H1 (cell line): ENCODE data around the gene ABHD4. TPM values are rescaled to one million over a fixed set of nuclear protein-coding genes. Genes with fewer than 3 reads are reported as not detected.

Source experiments
- CTCF ChIA-PET: fragments of 300-600 bp; sonication (Branson Sonifier 250); formaldehyde crosslinking; loops from one replicate; lab custom pipeline; 2021; ENCODE audit not compliant: partially characterized antibody; lab: Charles Lee
- POLR2A ChIA-PET: fragments of 300-600 bp; sonication (Branson Sonifier 250); formaldehyde crosslinking; loops from one replicate; lab custom pipeline; 2021; ENCODE audit warnings: inconsistent platforms; ENCODE audit not compliant: partially characterized antibody; lab: Charles Lee
- DNase-seq, 2 experiments: peaks; one replicate each; pipeline versions ENCODE4 v3.0.0 to v3.0.0-alpha.2; 2010 to 2022; ENCODE audit warnings: low spot score in 2 of 2, low read depth in 1 of 2, mixed read lengths in 1 of 2
- FAIRE-seq: peaks from 2 replicates; lab custom pipeline; 2011; peaks lifted over from hg19 to GRCh38; lab: Jason Lieb, UNC
- H2AFZ ChIP-seq: 2 replicates; pipeline ENCODE4 v1.8.1; 2012; ENCODE audit warnings: low read length, inconsistent platforms
- H2AK5ac ChIP-seq: 2 replicates; pipeline ENCODE4 v1.6.1; 2013; ENCODE audit warnings: low read depth, low read length
- H2BK120ac ChIP-seq: replicated peaks from 2 replicates; pipeline ENCODE3; 2013; ENCODE audit warnings: low read depth, low read length, inconsistent platforms
- H2BK12ac ChIP-seq: 2 replicates; pipeline ENCODE4 v1.6.1; 2013; ENCODE audit warnings: low read depth, low read length
- H2BK15ac ChIP-seq: 2 replicates; pipeline ENCODE4 v1.6.1; 2013; ENCODE audit warnings: low read length
- H2BK20ac ChIP-seq: 2 replicates; pipeline ENCODE4 v1.6.1; 2013; ENCODE audit warnings: low read length
- H2BK5ac ChIP-seq: 2 replicates; pipeline ENCODE4 v1.6.1; 2013; ENCODE audit warnings: low read depth, low read length
- H3K14ac ChIP-seq: 2 replicates; pipeline ENCODE4 v1.6.1; 2013; ENCODE audit warnings: inconsistent platforms; ENCODE audit not compliant: insufficient read length
- H3K18ac ChIP-seq: 2 replicates; pipeline ENCODE4 v1.6.1; 2013; ENCODE audit warnings: low read length; ENCODE audit errors: extremely low read depth
- H3K23ac ChIP-seq: 2 replicates; pipeline ENCODE4 v1.6.1; 2013; ENCODE audit warnings: inconsistent platforms; ENCODE audit not compliant: insufficient read length
- H3K23me2 ChIP-seq: 2 replicates; pipeline ENCODE4 v1.6.1; 2013; ENCODE audit warnings: low read depth, low read length
- H3K27ac ChIP-seq: 2 replicates; pipeline ENCODE4 v1.6.1; 2011; ENCODE audit warnings: low read depth, low read length, inconsistent platforms
- H3K27me3 ChIP-seq, 4 experiments: replicated peaks in 1 of 4; 1 replicate in 1 of 4; 2 replicates in 3 of 4; pipeline versions ENCODE4 v1.6.1 to v1.8.1; 2011 to 2013; ENCODE audit warnings: low read length in 3 of 4, mild to moderate bottlenecking in 3 of 4, inconsistent platforms in 2 of 4, mixed read lengths in 2 of 4, moderate library complexity in 1 of 4; ENCODE audit not compliant: control insufficient read depth in 3 of 4, insufficient read depth in 3 of 4; ENCODE audit errors: extremely low read depth in 1 of 4
- H3K36me3 ChIP-seq, 4 experiments: 2 replicates each; pipeline versions ENCODE4 v1.6.1 to v1.8.1; 2011 to 2013; ENCODE audit warnings: mild to moderate bottlenecking in 4 of 4, low read length in 3 of 4, moderate library complexity in 2 of 4, control low read depth in 1 of 4, inconsistent platforms in 1 of 4; ENCODE audit not compliant: insufficient read depth in 4 of 4, control insufficient read depth in 2 of 4
- H3K4ac ChIP-seq: replicated peaks from 2 replicates; pipeline ENCODE3; 2013; ENCODE audit warnings: low read length, low read depth, mixed read lengths, inconsistent platforms; ENCODE audit not compliant: insufficient read length
- H3K4me1 ChIP-seq, 4 experiments: replicated peaks in 1 of 4; 1 replicate in 1 of 4; 2 replicates in 3 of 4; pipeline versions ENCODE4 v1.6.1 to v1.8.1; 2011 to 2013; ENCODE audit warnings: low read length in 3 of 4, inconsistent platforms in 2 of 4, mixed read lengths in 1 of 4; ENCODE audit not compliant: insufficient read depth in 4 of 4, control insufficient read depth in 3 of 4
- H3K4me2 ChIP-seq, 2 experiments: 2 replicates each; pipeline versions ENCODE4 v1.6.1 to v1.8.1; 2011 to 2013; ENCODE audit warnings: low read depth in 2 of 2, low read length in 2 of 2, control low read depth in 1 of 2, inconsistent platforms in 1 of 2, mild to moderate bottlenecking in 1 of 2; ENCODE audit not compliant: insufficient read depth in 1 of 2
- H3K4me3 ChIP-seq, 4 experiments: fragments of 200-600, 300-600 bp in 1 of 4; sonication (generic), shearing (Covaris generic), sonication (Bioruptor Twin) in 1 of 4; 2 replicates each; pipeline versions ENCODE4 v1.5.1 to v1.8.1; 2011 to 2016; ENCODE audit warnings: low read length in 4 of 4, low read depth in 3 of 4, control low read depth in 2 of 4, inconsistent platforms in 2 of 4, mild to moderate bottlenecking in 2 of 4, mixed read lengths in 1 of 4, moderate library complexity in 1 of 4; ENCODE audit not compliant: insufficient read depth in 2 of 4; ENCODE audit errors: extremely low read depth in 1 of 4
- H3K56ac ChIP-seq: replicated peaks from 2 replicates; pipeline ENCODE3; 2013; ENCODE audit warnings: low read depth, mild to moderate bottlenecking, mixed read lengths, low read length, inconsistent platforms; ENCODE audit not compliant: insufficient read length
- H3K79me1 ChIP-seq: 2 replicates; pipeline ENCODE4 v1.6.1; 2013; ENCODE audit warnings: low read depth, low read length, control low read depth
- H3K79me2 ChIP-seq, 2 experiments: 2 replicates each; pipeline versions ENCODE4 v1.6.1 to v1.8.1; 2012 to 2013; ENCODE audit warnings: low read length in 2 of 2, mild to moderate bottlenecking in 2 of 2, inconsistent platforms in 1 of 2; ENCODE audit not compliant: insufficient read depth in 2 of 2, control insufficient read depth in 1 of 2
- H3K9ac ChIP-seq, 4 experiments: replicated peaks in 1 of 4; 1 replicate in 1 of 4; 2 replicates in 3 of 4; pipeline versions ENCODE4 v1.6.1 to v1.8.1; 2011 to 2013; ENCODE audit warnings: low read depth in 3 of 4, low read length in 3 of 4, control low read depth in 2 of 4, mild to moderate bottlenecking in 2 of 4, moderate library complexity in 2 of 4, inconsistent platforms in 1 of 4; ENCODE audit errors: extremely low read depth in 1 of 4
- H3K9me3 ChIP-seq, 2 experiments: 2 replicates each; pipeline versions ENCODE4 v1.6.1 to v1.8.1; 2012 to 2013; ENCODE audit warnings: mild to moderate bottlenecking in 2 of 2, moderate library complexity in 2 of 2, control low read depth in 1 of 2, inconsistent platforms in 1 of 2, low read depth in 1 of 2, low read length in 1 of 2, mixed read lengths in 1 of 2; ENCODE audit not compliant: insufficient read depth in 2 of 2
- H4K20me1 ChIP-seq, 2 experiments: replicated peaks in 1 of 2; 2 replicates each; pipeline versions ENCODE3 to v1.8.1; 2011 to 2013; ENCODE audit warnings: inconsistent platforms in 2 of 2, low read length in 2 of 2, mild to moderate bottlenecking in 1 of 2; ENCODE audit not compliant: insufficient read depth in 2 of 2, control insufficient read depth in 1 of 2
- H4K5ac ChIP-seq: 2 replicates; pipeline ENCODE4 v1.6.1; 2013; ENCODE audit warnings: low read length, low read depth, mixed read lengths, inconsistent platforms; ENCODE audit not compliant: insufficient read length
- H4K8ac ChIP-seq: 2 replicates; pipeline ENCODE4 v1.8.0; 2013; ENCODE audit warnings: mild to moderate bottlenecking, moderate library complexity, low read length, inconsistent platforms; ENCODE audit not compliant: insufficient read depth; ENCODE audit errors: extremely low read depth
- H4K91ac ChIP-seq: replicated peaks from 2 replicates; pipeline ENCODE3; 2013; ENCODE audit warnings: low read length, mixed read lengths, inconsistent platforms; ENCODE audit not compliant: insufficient read length
- ASH2L ChIP-seq: fragments of 200-600, 300-600 bp; sonication (generic); IDR thresholded peaks from one replicate; pipeline ENCODE4 v1.7.1; 2017; ENCODE audit warnings: low read length
- CBX5 ChIP-seq: fragments of 300-800, 300-1000 bp; sonication (generic); IDR thresholded peaks from 2 replicates; pipeline ENCODE4 v1.7.1; 2016; ENCODE audit warnings: antibody characterized with exemption, low read length, low read depth
- CREB1 ChIP-seq: IDR thresholded peaks from 2 replicates; pipeline ENCODE4 v1.6.1; 2012; ENCODE audit warnings: inconsistent platforms
- EP300 ChIP-seq, 2 experiments: IDR thresholded peaks; 1 replicate in 1 of 2; 2 replicates in 1 of 2; pipeline ENCODE4 v1.6.1; 2011 to 2012; ENCODE audit warnings: low read depth in 2 of 2, low read length in 2 of 2, mild to moderate bottlenecking in 2 of 2, borderline replicate concordance in 1 of 2, inconsistent platforms in 1 of 2, moderate library complexity in 1 of 2
- KDM5A ChIP-seq: fragments of 200-600 bp; IDR thresholded peaks from 2 replicates; pipeline ENCODE4 v1.7.1; 2012; ENCODE audit warnings: mild to moderate bottlenecking, low read length, inconsistent platforms, mixed read lengths
- MAFK ChIP-seq: IDR thresholded peaks from 2 replicates; pipeline ENCODE4 v1.6.1; 2012; ENCODE audit warnings: low read depth, mild to moderate bottlenecking, improper control_type of control experiment, low read length
- POLR2AphosphoS5 ChIP-seq: IDR thresholded peaks from 2 replicates; pipeline ENCODE4 v1.6.1; 2011; ENCODE audit warnings: low read depth, low read length
- SRF ChIP-seq: IDR thresholded peaks from 2 replicates; pipeline ENCODE4 v1.6.1; 2011; ENCODE audit warnings: mild to moderate bottlenecking, low read depth, low read length, moderate library complexity
- ZNF274 ChIP-seq: IDR thresholded peaks from 2 replicates; pipeline ENCODE4 v1.7.0; 2012; ENCODE audit warnings: low read length, borderline replicate concordance; ENCODE audit errors: extremely low read depth
- WGBS, 2 experiments: shearing (Covaris generic) in 1 of 2; methylation state at CpG; one replicate each; pipeline versions ENCODE4 v1.1.6 to v1.1.7; 2013 to 2015; ENCODE audit warnings: low lambda C conversion rate in 2 of 2, mixed read lengths in 2 of 2, inconsistent platforms in 1 of 2, low coverage in 1 of 2, missing lambda C conversion rate in 1 of 2; ENCODE audit not compliant: insufficient replicate concordance in 2 of 2, insufficient coverage in 1 of 2, insufficient read length in 1 of 2; ENCODE audit errors: extremely low coverage in 1 of 2, missing lambda C conversion rate in 1 of 2; 5-methylcytosine and 5-hydroxymethylcytosine counted together
- polyA plus RNA-seq, 7 experiments: library from polyadenylated mRNA; depleted of rRNA in 3 of 7; stranded (reverse) in 5 of 7; unstranded in 2 of 7; fragments of >200 nt in 5 of 7; fragments of 200-250 nt in 2 of 7; gene quantifications; 1 replicate in 5 of 7; 2 replicates in 1 of 7; 4 replicates in 1 of 7; pipeline versions ENCODE4 v1.2.1 to v1.2.3, GENCODE V29; 2011 to 2013; ENCODE audit warnings: missing spikeins in 2 of 7, mixed read lengths in 2 of 7
- total RNA-seq: library from RNA; stranded (reverse); fragmentation: NEBNext Ultra II Directional; extraction: Animal tissue kit (Norgen Biotek cat#: 25700); gene quantifications from 2 replicates; pipeline ENCODE4 v1.2.1, GENCODE V29; 2021

The ABHD4 gene
- total and polyA plus RNA-seq, 2 of the 8 experiments (the other 6 are each of a cell fraction or from before 2014, with no cell fraction given), result 32.4 to 42.9 TPM

- DNase-seq (no peak), FAIRE-seq (no peak)
- WGBS, 2 experiments, result 95% methylated on average over 1 of the region's 1 CpG; no CpG with 5 or more reads in 1 of the 2 experiments
- H4K8ac ChIP-seq, result no peak overlapping the region
- no peaks in the 10 kb centered on the region for H3K23me2 ChIP-seq
- no peak overlapping the region for H2BK12ac ChIP-seq
- no peaks in the 10 kb centered on the region for H3K9me3 ChIP-seq
- no peak overlapping the region for H2BK120ac ChIP-seq
- no peak overlapping the region for H4K91ac ChIP-seq
- no peak overlapping the region for H3K9ac ChIP-seq
- H3K56ac ChIP-seq, result no peak overlapping the region
- H3K79me1 ChIP-seq, result no peaks in the 10 kb centered on the region
- ChIA-PET POLR2A (interaction anchor here (0.9 to 1.2 kb wide), 2 partner anchors 25 to 80 kb away, joined by 4 read pairs; partner anchors contain the start of gene ABHD4), CTCF (interaction anchor here (0.7 to 5.8 kb wide), 14 partner anchors 12 to 250 kb away, joined by 3 to 78 read pairs (median 12); partner anchors contain the start of genes ABHD4 and OR6J1)
- H3K14ac ChIP-seq, result no peak overlapping the region
- no peak overlapping the region for H3K18ac ChIP-seq
- no peak overlapping the region for H2BK15ac ChIP-seq
- H3K4me1 ChIP-seq, result peaks cover 0 to 5% (median 1%) of the 10 kb centered on the region in 4 experiments; a peak in 3 of 7 replicates
- peaks cover 9 to 29% (median 17%) of the 10 kb centered on the region in 4 experiments; a peak in 7 of 8 replicates for H3K36me3 ChIP-seq
- no peaks in the 10 kb centered on the region for H4K20me1 ChIP-seq
- no peak overlapping the region for H3K23ac ChIP-seq
- no peak overlapping the region for H2AFZ ChIP-seq
- no peak overlapping the region for H4K5ac ChIP-seq
- H3K27ac ChIP-seq, result no peak overlapping the region
- no peak overlapping the region for H3K4ac ChIP-seq
- no peak overlapping the region for H2AK5ac ChIP-seq
- H3K4me2 ChIP-seq, result no peak overlapping the region
- H2BK20ac ChIP-seq, result no peak overlapping the region
- H3K27me3 ChIP-seq, result no peaks in the 10 kb centered on the region
- no peak overlapping the region for H3K4me3 ChIP-seq
- no peak overlapping the region for H2BK5ac ChIP-seq
- H3K79me2 ChIP-seq, result peaks cover 0 to 30% of the 10 kb centered on the region in 2 experiments; a peak in 2 of 4 replicates
- TF ChIP-seq CBX5 (no peak), SRF (no peak), ZNF274 (no peak), EP300 (IDR thresholded peaks at IDR 0.05; ENCODE audit: borderline replicate concordance in 1 of 2, low read depth in 2 of 2, low read length in 2 of 2) (no peak), POLR2AphosphoS5 (no peak), ASH2L (no peak), CREB1 (no peak), KDM5A (no peak), MAFK (no peak)
These were observed 25.5 kb upstream of the ABHD4 start for GRCh38 chr14:22572562-22573058.
